GM23338 (cell line): ENCODE results near the gene CFAP299. TPM values are rescaled to one million over a fixed set of nuclear protein-coding genes. Genes with fewer than 3 reads are reported as not detected.

Source experiments
- ATAC-seq: fragments of 200-7000 bp; cut with Tn5 transposase; 3 replicates; pipeline ENCODE4 v1.9.1; 2020
- DNase-seq: peaks from one replicate; pipeline ENCODE4 v3.0.0-alpha.2; 2015; ENCODE audit warnings: low spot score
- H2AFZ ChIP-seq: fragments of 200-600 bp; sonication (generic); 2 replicates; pipeline ENCODE4 v1.8.0; 2016; ENCODE audit warnings: antibody characterized with exemption, mild to moderate bottlenecking, moderate library complexity
- H3F3A ChIP-seq: fragments of 200-600 bp; sonication (generic); replicated peaks from 2 replicates; pipeline ENCODE4 v1.8.0; 2017; ENCODE audit warnings: antibody characterized with exemption, mixed run types, low read depth
- H3K27ac ChIP-seq: fragments of 200-600 bp; sonication (generic); 2 replicates; pipeline ENCODE4 v1.6.1; 2016; ENCODE audit warnings: low read depth
- H3K27me3 ChIP-seq: fragments of 200-600 bp; sonication (generic); 2 replicates; pipeline ENCODE4 v1.8.0; 2016; ENCODE audit warnings: mild to moderate bottlenecking, mixed run types, moderate library complexity; ENCODE audit not compliant: insufficient read depth
- H3K36me3 ChIP-seq: fragments of 200-600 bp; sonication (generic); 2 replicates; pipeline ENCODE4 v1.8.0; 2016; ENCODE audit warnings: mild to moderate bottlenecking; ENCODE audit not compliant: insufficient read depth
- H3K4me1 ChIP-seq: fragments of 200-600 bp; sonication (generic); 2 replicates; pipeline ENCODE4 v1.8.0; 2016; ENCODE audit warnings: mild to moderate bottlenecking, moderate library complexity; ENCODE audit not compliant: insufficient read depth
- H3K4me2 ChIP-seq: fragments of 200-600 bp; sonication (generic); 2 replicates; pipeline ENCODE4 v1.7.1; 2017; ENCODE audit warnings: mixed run types
- H3K4me3 ChIP-seq: fragments of 200-600 bp; sonication (generic); 2 replicates; pipeline ENCODE4 v1.6.1; 2016; ENCODE audit warnings: mixed run types
- H3K79me2 ChIP-seq: fragments of 200-600 bp; sonication (generic); replicated peaks from 2 replicates; pipeline ENCODE4 v1.8.0; 2017; ENCODE audit warnings: mild to moderate bottlenecking; ENCODE audit not compliant: insufficient read depth
- H3K9me2 ChIP-seq: fragments of 200-600 bp; sonication (generic); 2 replicates; pipeline ENCODE4 v1.8.0; 2017; ENCODE audit not compliant: insufficient read depth
- H4K20me1 ChIP-seq: fragments of 200-600 bp; sonication (generic); replicated peaks from 2 replicates; pipeline ENCODE4 v1.8.0; 2017; ENCODE audit warnings: mild to moderate bottlenecking; ENCODE audit not compliant: insufficient read depth
- H3K27ac Mint-ChIP-seq: 2 replicates; pipeline ENCODE4 v1.8.0; 2020; ENCODE audit warnings: inconsistent platforms, mild to moderate bottlenecking, moderate library complexity, mixed read lengths
- H3K27me3 Mint-ChIP-seq: 3 replicates; pipeline ENCODE4 v1.8.0; 2022; ENCODE audit warnings: low read depth, mild to moderate bottlenecking, moderate library complexity, mixed read lengths, inconsistent platforms; ENCODE audit not compliant: insufficient read depth, poor library complexity
- H3K36me3 Mint-ChIP-seq: 3 replicates; pipeline ENCODE4 v1.8.0; 2021; ENCODE audit warnings: low read depth, mild to moderate bottlenecking, inconsistent platforms, moderate library complexity, mixed read lengths
- H3K4me1 Mint-ChIP-seq: 3 replicates; pipeline ENCODE4 v1.8.0; 2020; ENCODE audit warnings: mild to moderate bottlenecking, inconsistent platforms, mixed read lengths
- H3K4me3 Mint-ChIP-seq: 3 replicates; pipeline ENCODE4 v1.8.0; 2021; ENCODE audit warnings: moderate library complexity, mild to moderate bottlenecking, inconsistent platforms, mixed read lengths
- H3K9me3 Mint-ChIP-seq: 3 replicates; pipeline ENCODE4 v1.8.0; 2020; ENCODE audit warnings: moderate library complexity, mild to moderate bottlenecking, inconsistent platforms, mixed read lengths
- CREB1 ChIP-seq: fragments of 250-450 bp; sonication (Bioruptor Pico); IDR thresholded peaks from 2 replicates; pipeline ENCODE4 v1.5.0; 2020; ENCODE audit warnings: low read depth, mild to moderate bottlenecking, moderate library complexity
- CTCF ChIP-seq, 2 experiments: fragments of 200-600 bp in 1 of 2; sonication (generic) in 1 of 2; conservative IDR thresholded peaks; 2 replicates each; pipeline versions ENCODE4 v1.5.1 to v1.6.1; 2016 to 2017; ENCODE audit warnings: antibody characterized with exemption in 2 of 2, low read depth in 2 of 2, mild to moderate bottlenecking in 2 of 2, moderate library complexity in 1 of 2
- EZH2 ChIP-seq: fragments of 200-600 bp; sonication (generic); IDR thresholded peaks from one replicate; pipeline ENCODE4 v1.8.0; 2017; ENCODE audit warnings: antibody characterized with exemption, mild to moderate bottlenecking, low read depth; ENCODE audit not compliant: unreplicated experiment
- EZH2phosphoT487 ChIP-seq: fragments of 200-600 bp; sonication (generic); IDR thresholded peaks from one replicate; pipeline ENCODE4 v1.8.1; 2018; ENCODE audit warnings: antibody characterized with exemption; ENCODE audit not compliant: unreplicated experiment
- JUNB ChIP-seq: IDR thresholded peaks from one replicate; pipeline ENCODE4 v1.6.1; 2016; ENCODE audit warnings: antibody characterized with exemption; ENCODE audit not compliant: unreplicated experiment
- NANOG ChIP-seq: IDR thresholded peaks from 2 replicates; pipeline ENCODE4 v1.6.1; 2016; ENCODE audit warnings: antibody characterized with exemption, borderline replicate concordance
- POLR2AphosphoS5 ChIP-seq: IDR thresholded peaks from 2 replicates; pipeline ENCODE4 v1.6.1; 2016; ENCODE audit warnings: antibody characterized with exemption, low read depth
- REST ChIP-seq: IDR thresholded peaks from one replicate; pipeline ENCODE4 v1.6.1; 2018; ENCODE audit warnings: antibody characterized with exemption; ENCODE audit not compliant: unreplicated experiment
- STAT1 ChIP-seq: IDR thresholded peaks from one replicate; pipeline ENCODE4 v1.6.1; 2016; ENCODE audit warnings: antibody characterized with exemption; ENCODE audit not compliant: unreplicated experiment
- ZNF114 ChIP-seq: fragments of 250-450 bp; sonication (Bioruptor Pico); IDR thresholded peaks from 2 replicates; pipeline ENCODE4 v1.5.0; 2020; ENCODE audit warnings: mild to moderate bottlenecking, moderate library complexity
- ZNF331 ChIP-seq: fragments of 250-450 bp; sonication (Bioruptor Pico); IDR thresholded peaks from 2 replicates; pipeline ENCODE4 v1.5.0; 2020; ENCODE audit warnings: low read depth, mild to moderate bottlenecking, moderate library complexity
- ZNF462 ChIP-seq: fragments of 250-450 bp; sonication (Bioruptor Pico); IDR thresholded peaks from 2 replicates; pipeline ENCODE4 v1.5.0; 2020; ENCODE audit warnings: mild to moderate bottlenecking, moderate library complexity
- polyA plus RNA-seq: library from polyadenylated mRNA; unstranded; fragments of >200 nt; fragmentation: Nextera tagmentation; extraction: Ambion mirVana; gene quantifications from 2 replicates; pipeline ENCODE4 v1.2.1, GENCODE V29; 2016
- total RNA-seq: library from RNA; depleted of rRNA; stranded (reverse); fragments of >200 nt; shearing (Covaris generic); gene quantifications from 2 replicates; pipeline ENCODE4 v1.2.3, GENCODE V29; 2014
- TF ChIP-seq, protein P1 (sequence below): IDR thresholded peaks from 2 replicates; pipeline ENCODE4 v1.6.1; 2016; ENCODE audit warnings: antibody characterized with exemption

The CFAP299 gene
- total and polyA plus RNA-seq, 2 experiments from 2014 or later = not detected

DNA sequence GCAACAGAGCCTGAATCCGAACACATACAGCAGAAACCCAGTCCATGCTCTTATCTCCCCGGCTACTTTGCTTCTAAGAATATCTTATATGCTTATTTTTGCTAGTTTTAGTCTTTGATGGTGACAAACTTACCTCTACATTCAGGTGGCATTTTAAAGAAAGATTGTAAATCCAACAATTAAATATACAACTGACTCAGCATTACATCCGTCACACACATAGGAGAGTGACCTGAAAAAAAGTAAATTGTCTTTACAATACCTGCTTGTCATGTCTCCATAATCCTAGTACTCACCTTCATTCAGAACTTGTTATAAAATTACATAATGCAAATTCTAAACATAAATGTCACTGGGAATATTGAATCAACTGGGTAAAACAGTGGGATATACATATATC, 664.4 kb downstream of the CFAP299 start:
- Histone ChIP-seq H3K27ac (no peak overlapping the region), H3K4me2 (no peak overlapping the region), H3K4me1 (peaks cover 5% of the 10 kb centered on the region; the same call in 1 of the 2 replicates), H3K79me2 (no peaks in the 10 kb centered on the region), H3K27me3 (no peaks in the 10 kb centered on the region), H3K4me3 (no peak overlapping the region), H3K9me2 (no peaks in the 10 kb centered on the region; the same call in 1 of the 2 replicates), H4K20me1 (no peaks in the 10 kb centered on the region), H2AFZ (no peak overlapping the region), H3K36me3 (no peaks in the 10 kb centered on the region), H3F3A (no peaks in the 10 kb centered on the region)
- DNase-seq (no peak), ATAC-seq (no peak)
- Mint-ChIP-seq H3K27ac (no peak overlapping the region), H3K27me3 (no peaks in the 10 kb centered on the region), H3K4me1 (peaks cover 14% of the 10 kb centered on the region; the same call in 2 of the 3 replicates), H3K4me3 (no peak overlapping the region), H3K9me3 (no peaks in the 10 kb centered on the region; the same call in 2 of the 3 replicates), H3K36me3 (no peaks in the 10 kb centered on the region)
- TF ChIP-seq REST (no peak), ZNF331 (CRISPR knock-in tag) (no peak), STAT1 (no peak), CREB1 (CRISPR knock-in tag) (no peak), ZNF462 (no peak), EZH2phosphoT487 (no peak), ZNF114 (CRISPR knock-in tag) (no peak), JUNB (no peak), POLR2AphosphoS5 (no peak), EZH2 (no peak), NANOG (no peak), CTCF (conservative IDR thresholded peaks at IDR 0.05; ENCODE audit: low read depth in 2 of 2) (no peak)
- TF ChIP-seq, protein P1, sequence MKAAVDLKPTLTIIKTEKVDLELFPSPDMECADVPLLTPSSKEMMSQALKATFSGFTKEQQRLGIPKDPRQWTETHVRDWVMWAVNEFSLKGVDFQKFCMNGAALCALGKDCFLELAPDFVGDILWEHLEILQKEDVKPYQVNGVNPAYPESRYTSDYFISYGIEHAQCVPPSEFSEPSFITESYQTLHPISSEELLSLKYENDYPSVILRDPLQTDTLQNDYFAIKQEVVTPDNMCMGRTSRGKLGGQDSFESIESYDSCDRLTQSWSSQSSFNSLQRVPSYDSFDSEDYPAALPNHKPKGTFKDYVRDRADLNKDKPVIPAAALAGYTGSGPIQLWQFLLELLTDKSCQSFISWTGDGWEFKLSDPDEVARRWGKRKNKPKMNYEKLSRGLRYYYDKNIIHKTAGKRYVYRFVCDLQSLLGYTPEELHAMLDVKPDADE = no peak
